Keratinocyte (primary cell): Measurements from ENCODE around the gene BCL2L1.

ENCODE experiments used
- EZH2 ChIP-seq: IDR thresholded peaks from one replicate; pipeline ENCODE4 v1.6.1; 2012; ENCODE audit warnings: inconsistent platforms, mild to moderate bottlenecking, low read length, moderate library complexity
- TF ChIP-seq, protein P1 (sequence below), 3 experiments: IDR thresholded peaks in 1 of 3; conservative IDR thresholded peaks in 1 of 3; optimal IDR thresholded peaks in 1 of 3; 2 replicates in 2 of 3; 3 replicates in 1 of 3; pipeline versions ENCODE3 to v1.5.1; 2011; ENCODE audit warnings: low read length in 3 of 3, mild to moderate bottlenecking in 3 of 3, moderate library complexity in 2 of 3, control low read depth in 1 of 3, inconsistent platforms in 1 of 3; ENCODE audit not compliant: insufficient read depth in 2 of 3; ENCODE audit errors: extremely low read depth in 1 of 3

DNA sequence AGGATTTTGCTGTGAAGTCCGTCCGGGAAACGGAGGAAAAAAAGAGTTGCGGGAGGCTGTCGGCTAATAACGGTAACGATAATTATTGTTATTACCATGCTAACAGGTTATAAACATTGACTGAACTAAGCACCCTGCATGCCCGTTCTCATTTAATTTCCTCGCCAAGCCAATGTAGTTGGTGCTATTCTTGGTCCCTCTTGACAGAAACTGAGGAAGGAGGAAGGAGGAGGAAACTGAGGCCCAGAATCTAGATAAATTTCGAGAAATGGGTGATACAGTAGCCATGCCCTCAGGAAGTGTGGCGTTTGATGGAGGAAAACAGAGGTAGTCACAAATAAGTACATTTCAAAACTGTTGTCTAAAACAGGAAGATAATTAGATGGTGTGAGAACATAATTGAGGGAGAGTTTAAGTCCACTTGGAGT is 16.9 kb upstream of the BCL2L1 start:
- TF ChIP-seq EZH2: no peak
- TF ChIP-seq, protein P1, sequence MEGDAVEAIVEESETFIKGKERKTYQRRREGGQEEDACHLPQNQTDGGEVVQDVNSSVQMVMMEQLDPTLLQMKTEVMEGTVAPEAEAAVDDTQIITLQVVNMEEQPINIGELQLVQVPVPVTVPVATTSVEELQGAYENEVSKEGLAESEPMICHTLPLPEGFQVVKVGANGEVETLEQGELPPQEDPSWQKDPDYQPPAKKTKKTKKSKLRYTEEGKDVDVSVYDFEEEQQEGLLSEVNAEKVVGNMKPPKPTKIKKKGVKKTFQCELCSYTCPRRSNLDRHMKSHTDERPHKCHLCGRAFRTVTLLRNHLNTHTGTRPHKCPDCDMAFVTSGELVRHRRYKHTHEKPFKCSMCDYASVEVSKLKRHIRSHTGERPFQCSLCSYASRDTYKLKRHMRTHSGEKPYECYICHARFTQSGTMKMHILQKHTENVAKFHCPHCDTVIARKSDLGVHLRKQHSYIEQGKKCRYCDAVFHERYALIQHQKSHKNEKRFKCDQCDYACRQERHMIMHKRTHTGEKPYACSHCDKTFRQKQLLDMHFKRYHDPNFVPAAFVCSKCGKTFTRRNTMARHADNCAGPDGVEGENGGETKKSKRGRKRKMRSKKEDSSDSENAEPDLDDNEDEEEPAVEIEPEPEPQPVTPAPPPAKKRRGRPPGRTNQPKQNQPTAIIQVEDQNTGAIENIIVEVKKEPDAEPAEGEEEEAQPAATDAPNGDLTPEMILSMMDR (optimal IDR thresholded peaks at IDR 0.05 in 1 of 3, IDR thresholded peaks at IDR 0.05 in 1 of 3, conservative IDR thresholded peaks at IDR 0.05 in 1 of 3; ENCODE audit: extremely low read depth in 1 of 3, insufficient read depth in 2 of 3, low read length in 3 of 3): no peak
